Lower leg skin (tissue), 3 donors: ENCODE measurements around the gene GPR87.

Experiments used
- CTCF ChIP-seq, 3 donors: fragments of 450-650 bp; IDR thresholded peaks; one replicate each; pipeline ENCODE4 v1.5.1; 2016; ENCODE audit warnings: antibody characterized with exemption in 3 of 3, mild to moderate bottlenecking in 3 of 3, moderate library complexity in 2 of 3
- POLR2A ChIP-seq, 2 donors: fragments of 450-650 bp; IDR thresholded peaks; one replicate each; pipeline ENCODE4 v1.6.1; 2016 to 2017; ENCODE audit warnings: antibody characterized with exemption in 2 of 2, mild to moderate bottlenecking in 1 of 2, moderate library complexity in 1 of 2

DNA sequence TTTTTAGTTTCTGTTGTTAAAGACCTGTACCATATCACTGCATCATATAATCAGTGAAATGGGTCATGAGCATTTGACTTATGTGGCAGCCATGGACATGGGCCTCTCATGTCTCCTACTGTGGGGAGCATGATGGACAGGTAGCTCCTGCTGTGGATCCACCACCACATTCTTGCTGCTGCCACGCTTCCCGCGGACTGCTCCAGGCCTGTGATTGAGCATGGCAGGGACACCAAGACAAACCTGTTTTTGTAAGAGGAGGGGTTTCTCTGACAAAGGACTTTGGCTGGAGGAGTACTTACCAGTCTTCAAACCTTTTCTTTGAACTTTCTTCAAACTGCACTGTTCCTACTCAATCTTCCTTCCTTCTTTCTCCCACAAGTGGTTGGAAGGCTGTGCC is 20.4 kb downstream of the GPR87 start:
- TF ChIP-seq CTCF (IDR thresholded peaks at IDR 0.05) (no peak), POLR2A (IDR thresholded peaks at IDR 0.05) (no peak)
